HG03378 (cell line): ENCODE measurements around the gene DOCK11.
"Not testable (repeated sequence)": the region's sequence is repeated elsewhere in the genome, so short reads cannot be mapped to it uniquely, and the experiment has no call there.

Experiments
- ATAC-seq: cut with Tn5 transposase; IDR thresholded peaks from one replicate; pipeline ENCODE4 v1.9.1; 2021; ENCODE audit warnings: mild to moderate bottlenecking, moderate library complexity; ENCODE audit not compliant: unreplicated experiment

Gene DOCK11

DNA sequence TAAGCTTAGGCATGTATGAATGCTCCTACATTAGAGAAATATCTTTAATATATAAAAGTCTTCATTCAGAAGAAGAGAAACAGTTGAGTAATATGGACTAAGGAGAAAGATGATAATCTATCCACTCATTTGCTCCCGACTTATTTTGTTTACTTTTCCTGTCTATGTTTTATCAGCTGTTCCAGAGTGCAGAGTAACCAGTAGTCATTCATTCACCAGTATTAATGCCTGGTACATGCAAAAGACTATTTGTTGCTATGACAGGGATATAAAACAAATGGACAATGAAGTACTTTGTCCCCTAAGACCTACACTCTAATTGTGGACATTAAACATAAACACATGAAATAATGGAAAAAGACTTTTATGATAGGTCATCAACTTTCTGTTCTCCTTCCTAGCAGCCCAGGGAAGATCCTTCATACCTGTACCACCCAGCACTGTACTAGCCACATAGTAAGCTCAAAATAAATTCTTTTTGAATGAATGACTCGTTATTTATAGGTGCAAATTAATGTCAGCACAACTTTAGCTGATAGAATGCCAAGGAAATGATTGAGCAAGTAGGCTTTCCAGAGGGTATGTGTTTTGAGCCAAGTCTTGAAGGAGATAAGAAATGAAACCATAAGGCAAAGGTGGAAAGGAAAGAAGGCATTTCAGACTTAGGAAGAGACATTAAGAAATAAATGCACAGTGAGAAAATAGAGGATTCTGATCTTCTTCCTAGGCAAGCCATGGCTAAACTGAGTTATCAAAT is 186.8 kb downstream of the DOCK11 start:
- ATAC-seq = no peak

DNA sequence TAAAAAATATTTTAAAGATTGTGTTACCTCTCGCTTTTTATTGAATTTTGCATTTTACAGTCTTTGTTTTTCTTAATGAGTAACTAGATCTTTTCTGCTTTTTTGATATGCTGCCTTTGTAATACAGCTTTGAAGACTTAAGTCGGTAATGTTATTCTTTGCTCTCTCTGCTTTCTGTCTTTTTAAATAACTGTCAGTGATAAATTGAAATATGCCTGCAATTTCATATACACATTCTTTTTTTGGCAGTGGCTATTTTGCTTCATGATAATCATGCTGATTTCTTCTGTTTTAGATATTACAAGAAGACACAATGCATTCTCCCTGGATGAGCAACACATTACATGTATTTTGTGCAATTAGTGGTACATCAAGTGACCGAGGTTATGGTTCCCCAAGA is 189.8 kb downstream of the DOCK11 start:
- ATAC-seq = no peak

DNA sequence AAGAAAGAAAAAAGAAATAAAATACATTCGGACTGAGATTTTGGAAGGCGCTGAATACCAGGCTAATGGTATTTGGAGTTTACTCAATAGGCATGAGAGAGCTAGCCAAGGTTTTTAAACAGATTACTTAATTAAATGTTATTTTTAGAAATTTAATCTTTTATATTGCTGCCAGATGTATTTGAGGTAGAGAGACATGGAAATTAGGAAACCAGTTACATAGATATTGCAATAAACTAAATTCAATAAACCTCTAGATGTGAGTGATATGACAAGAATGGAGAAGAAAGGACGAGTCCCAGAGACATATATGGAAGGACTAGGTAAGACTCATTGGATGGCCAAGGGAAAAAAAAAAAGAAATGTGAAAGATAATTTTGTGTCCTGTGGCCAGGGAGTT is 193.3 kb downstream of the DOCK11 start:
- ATAC-seq = no peak

DNA sequence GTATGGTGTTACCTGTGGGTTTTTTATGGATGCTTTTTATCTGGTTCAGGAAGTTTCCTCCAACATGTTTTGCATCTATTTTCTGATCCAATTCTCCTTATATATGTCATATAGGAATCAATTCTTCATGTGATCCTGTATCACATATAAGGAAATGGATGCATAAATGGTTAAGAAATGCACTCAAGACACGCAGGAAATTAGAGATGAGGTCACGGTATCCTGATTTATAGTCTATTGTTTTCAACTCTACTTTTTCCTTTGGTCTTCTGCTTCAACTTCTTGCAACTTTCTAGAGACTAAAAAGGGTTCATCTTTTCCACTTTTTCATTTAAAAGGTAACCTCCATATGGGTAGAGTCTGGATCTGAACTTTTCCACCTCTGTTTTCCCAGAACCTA is 198.2 kb downstream of the DOCK11 start:
- no peak for ATAC-seq

DNA sequence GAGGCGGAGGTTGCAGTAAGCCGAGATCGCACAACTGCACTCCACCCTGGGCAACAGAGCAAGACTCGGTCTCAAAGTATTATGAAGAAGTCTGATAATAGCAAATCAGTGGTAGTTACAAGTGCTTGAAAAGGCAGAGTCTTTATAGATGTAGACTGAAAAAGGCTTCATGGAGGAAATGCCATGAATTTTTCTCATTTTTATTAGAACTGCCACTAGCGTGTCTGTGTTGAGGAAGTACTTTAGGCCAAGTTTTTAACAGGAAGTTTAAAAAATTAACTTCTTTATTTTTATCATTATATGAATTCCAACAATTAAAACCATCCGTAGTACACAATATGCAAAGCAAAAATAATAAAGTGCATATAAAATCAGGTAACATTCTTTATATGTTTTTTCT is 199.0 kb downstream of the DOCK11 start:
- ATAC-seq = no peak

DNA sequence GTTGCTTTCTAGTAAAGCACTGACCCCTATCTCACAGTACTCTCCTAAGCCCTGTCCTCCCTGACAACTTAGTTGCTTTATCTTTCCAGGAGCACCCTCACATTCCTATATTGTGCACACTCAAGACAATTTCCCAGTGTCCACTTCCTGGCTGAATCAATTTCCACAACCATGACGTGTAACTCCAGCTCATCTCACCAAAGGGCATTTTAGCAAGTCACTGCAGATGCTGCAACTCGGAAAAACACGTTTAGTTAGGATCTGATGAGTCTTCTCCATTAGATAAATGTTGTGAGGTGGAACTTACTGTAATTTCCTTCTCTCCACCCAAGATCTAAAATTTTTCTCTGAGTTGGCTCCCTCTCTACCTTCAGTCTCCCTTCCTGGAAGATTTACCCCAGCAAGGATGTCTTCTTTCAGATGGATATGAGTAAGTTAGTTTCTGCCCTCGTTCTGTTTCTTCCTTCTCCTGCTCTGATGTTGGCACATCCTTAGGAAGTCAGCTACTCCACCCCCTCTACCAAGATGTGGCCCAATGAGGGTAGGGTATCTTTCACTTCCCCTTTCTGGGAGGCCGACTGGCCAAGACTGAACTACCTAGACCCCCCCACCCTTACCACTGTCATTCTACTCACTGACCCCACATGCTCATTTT is 203.0 kb downstream of the DOCK11 start:
- no peak for ATAC-seq

DNA sequence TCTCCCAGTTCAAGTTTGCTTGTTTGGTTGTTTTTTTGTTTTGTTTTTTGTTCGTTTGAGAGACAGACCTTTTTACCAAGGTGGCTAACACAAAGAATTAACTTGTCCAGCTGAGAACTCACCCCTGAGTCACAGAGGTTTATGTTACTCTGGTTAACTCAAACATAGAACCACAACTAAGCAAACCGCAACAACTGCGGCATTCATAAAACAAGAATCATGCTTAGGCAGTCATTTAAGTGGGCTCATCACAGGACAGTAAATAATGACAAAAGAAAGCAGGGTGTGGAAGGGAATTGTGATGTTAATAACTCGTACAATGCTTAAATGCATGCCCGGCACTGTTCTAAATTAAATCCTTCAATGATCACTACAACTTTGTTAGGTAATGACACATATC is 207.1 kb downstream of the DOCK11 start:
- ATAC-seq = no peak

DNA sequence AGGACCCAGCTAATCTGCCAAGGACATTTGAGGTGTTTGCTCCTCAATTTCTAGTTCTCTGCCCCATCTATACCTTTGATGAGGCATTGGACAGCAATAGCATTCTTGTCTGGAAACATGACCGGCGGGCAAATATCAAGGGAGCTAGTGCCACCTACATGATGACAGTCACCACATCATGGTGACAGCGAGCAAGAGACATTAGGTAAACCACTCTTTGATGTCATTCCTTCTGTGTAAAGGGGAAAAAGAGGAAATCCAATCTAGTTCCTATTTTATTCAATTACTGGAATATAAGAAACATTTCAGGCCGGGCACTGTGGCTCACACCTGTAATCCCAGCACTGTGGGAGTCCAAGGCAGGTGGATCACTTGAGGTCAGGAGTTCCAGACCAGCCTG is 211.1 kb downstream of the DOCK11 start:
- no peak for ATAC-seq

DNA sequence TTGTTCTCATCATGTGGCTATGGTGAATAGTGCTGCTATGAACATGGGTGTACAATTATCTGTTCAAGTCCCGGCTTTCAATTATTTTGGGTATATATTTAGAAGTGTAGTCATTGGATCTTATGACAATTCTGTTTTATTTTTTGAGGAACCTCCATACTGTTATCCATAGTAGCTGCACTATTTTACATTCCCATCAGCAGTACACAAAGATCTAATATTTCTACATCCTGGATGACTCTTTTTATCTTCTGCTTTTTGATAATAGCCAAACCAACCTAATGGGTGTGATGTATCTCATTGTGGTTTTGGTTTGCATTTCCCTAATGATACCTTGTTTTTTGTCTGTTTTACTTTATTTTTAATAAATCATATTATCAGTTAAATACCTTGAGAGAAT is 218.9 kb downstream of the DOCK11 start:
- ATAC-seq = no peak

DNA sequence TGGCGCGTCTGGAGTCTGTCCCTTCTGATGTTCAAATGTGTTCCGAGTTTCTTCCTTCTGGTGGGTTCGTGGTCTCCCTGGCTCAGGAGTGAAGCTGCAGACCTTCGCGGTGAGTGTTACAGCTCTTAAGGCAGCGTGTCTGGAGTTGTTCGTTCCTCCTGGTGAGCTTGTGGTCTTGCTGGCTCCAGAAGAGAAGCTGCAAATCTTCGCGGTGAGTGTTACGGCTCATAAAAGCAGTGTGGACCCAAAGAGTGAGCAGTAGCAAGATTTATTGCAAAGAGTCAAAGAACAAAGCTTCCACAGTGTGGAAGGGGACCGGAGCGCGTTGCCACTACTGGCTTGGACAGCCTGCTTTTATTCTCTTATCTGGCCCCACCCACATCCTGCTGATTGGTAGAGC is 220.3 kb downstream of the DOCK11 start:
- not testable (repeated sequence) for ATAC-seq

DNA sequence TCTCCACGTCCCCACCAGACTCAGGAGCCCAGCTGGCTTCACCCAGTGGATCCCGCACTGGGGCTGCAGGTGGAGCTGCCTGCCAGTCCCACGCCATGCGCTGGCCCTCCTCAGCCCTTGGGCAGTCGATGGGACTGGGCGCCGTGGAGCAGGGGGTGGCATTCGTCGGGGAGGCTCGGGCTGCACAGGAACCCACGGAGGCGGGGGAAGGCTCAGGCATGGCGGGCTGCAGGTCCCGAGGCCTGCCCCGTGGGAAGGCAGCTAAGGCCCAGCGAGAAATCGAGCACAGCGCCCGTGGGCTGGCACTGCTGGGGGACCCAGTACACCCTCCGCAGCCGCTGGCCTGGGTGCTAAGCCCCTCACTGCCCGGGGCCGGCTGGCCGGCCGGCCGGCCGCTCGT is 221.2 kb downstream of the DOCK11 start:
- not testable (repeated sequence) for ATAC-seq

DNA sequence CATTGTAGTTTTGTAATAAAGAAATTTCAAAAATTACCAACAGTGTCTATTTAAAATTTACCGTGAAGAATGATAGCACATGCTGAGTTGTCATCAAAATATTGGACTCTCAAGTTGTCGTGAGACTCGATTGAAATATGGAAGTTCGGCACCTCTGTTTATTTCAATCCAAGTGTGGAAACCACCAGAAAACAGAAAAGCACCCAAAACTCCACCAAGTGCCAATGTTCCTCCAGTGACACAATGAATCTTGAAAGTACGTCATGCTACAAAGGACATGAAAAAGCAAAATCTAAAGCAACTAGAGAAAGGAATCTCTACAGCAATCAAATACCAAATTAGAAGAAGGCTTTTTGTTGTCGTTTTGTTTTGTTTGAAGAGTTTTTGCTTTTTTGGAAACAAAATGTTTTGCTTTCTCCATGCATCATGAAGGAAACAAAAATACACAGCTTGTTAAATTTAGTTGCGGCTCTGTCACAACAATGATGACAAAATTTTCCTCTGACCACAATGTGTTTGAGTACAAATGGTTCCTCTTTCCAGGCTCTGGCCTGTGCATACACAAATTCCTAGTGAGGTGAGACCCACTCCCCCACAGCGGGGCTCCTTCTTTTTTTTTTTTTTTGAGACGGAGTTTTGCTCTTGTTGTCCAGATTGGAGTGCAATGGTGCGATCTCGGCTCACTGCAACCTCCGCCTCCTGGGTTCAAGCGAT is 222.2 kb downstream of the DOCK11 start:
- ATAC-seq = no peak

DNA sequence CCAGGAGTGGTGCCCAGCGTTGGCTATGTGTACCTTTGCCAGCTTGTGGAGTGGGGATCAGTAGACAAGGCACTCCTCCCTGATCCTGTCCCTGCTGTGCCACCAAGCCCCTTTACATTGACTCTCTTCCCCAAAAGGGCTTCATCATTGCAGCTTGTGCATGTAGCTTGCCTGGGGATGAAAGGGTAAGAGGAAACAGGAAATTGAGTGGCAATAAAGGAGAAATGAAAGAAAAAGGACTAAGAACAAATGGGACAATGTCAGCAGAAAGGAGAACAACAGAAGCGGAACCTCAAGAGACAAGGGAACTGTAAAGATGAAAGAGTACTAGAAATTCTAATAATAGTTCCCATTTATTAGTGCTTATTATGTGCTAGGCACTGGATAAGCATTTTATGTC is 223.1 kb downstream of the DOCK11 start:
- ATAC-seq = no peak

DNA sequence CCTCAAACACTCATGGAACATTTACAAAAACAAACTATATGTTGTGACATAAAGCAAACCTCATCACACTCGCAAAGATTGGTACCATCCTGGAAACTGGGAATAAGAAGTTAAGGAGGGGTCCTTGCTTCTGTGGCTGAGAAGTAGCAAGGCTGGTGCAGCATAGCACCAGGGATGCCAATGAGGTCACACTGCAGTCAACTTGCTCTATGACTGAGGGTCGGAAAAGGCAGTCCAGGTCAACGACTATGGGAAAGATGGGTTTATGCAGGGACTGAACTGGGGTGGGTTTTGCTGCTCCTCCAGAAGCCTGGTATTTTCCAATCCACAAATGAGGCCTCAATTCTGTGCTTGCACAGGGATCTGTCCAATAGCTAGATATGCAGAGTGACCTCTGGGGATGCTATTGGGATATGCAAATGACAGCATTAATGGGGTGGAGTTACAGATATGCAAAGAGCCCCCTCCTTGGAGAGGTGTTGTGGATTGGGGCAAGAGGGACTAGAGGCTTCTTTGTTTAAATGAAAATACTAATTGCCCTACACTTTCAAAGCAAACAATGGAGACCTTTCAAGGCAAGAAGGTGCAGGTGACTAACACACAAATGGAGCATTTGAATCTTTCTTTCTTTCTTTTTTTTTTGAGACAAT is 224.6 kb downstream of the DOCK11 start:
- no peak for ATAC-seq

DNA sequence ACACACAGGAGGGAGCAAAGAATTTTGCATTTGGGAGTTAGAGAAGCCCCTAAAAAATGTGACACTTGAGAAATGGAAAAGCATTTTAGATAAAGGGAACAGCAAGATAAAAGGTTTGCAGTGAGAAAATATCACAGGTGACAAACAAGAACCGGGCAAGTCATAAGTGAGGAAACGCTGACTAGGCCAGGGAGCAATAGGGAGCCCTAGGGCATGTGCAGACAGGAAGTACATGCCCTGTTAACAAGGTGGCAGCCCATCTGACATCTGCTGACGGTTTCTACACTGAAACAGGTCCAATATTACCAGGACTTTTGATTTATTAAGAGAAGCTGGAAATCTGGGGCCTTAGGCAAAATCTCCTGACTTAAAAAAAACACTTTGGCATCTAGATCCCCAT is 227.8 kb downstream of the DOCK11 start:
- no peak for ATAC-seq

DNA sequence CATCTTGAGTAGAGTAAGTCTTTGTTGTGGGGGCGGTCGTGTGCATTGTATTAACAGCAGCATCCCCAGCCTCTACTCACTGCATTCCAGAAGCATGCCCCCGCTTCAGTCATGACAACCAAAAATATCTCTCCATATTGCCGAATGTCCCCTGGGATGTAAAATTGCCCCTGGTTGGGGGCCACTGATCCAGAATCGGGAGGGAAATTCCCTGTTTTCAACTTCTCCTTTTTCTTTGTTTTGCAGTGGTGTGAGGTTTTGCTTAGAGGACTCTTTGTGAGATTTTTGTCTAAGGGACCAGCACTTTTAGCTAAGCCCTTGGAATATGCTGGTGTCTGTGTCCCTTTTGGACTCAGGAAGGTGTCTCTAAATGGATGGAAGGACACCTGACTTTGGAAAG is 228.8 kb downstream of the DOCK11 start:
- ATAC-seq = no peak

DNA sequence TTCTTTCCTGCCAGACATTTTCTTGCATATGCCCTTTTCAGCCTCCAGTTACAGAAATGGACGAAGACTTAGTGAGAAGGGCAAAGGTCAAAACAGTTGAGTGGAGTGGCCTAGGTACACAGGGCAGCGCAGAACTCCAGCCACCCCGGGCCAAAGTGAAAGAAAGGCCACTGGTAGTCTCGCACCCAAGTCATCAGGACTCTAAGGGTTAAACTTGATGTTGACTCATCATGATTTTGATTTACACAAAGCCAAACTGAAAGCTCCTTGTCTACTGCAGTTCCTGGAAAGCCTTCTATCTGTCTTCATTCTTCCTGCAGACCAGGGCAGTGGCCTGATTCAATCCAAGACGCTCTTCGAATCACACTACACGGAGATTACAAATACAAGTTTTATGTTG is 229.2 kb downstream of the DOCK11 start:
- no peak for ATAC-seq

DNA sequence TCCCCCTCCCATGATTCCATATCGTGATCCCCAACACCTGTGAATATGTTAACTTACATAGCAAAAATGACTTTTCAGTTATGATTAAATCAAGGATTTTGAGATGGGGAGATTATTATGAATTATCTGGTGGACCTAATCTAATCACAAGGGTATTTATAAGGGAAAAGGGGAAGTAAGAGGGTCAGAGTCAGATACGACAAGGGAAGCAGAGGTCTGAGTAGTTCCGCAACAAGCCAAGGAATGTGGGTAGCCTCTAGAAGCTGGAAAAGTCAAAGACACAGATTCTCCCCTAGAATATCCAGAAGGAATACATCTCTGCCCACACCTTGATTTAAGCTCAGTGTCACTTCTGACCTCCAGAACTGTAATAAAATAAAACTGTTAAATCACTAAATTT is 230.8 kb downstream of the DOCK11 start:
- no peak for ATAC-seq

DNA sequence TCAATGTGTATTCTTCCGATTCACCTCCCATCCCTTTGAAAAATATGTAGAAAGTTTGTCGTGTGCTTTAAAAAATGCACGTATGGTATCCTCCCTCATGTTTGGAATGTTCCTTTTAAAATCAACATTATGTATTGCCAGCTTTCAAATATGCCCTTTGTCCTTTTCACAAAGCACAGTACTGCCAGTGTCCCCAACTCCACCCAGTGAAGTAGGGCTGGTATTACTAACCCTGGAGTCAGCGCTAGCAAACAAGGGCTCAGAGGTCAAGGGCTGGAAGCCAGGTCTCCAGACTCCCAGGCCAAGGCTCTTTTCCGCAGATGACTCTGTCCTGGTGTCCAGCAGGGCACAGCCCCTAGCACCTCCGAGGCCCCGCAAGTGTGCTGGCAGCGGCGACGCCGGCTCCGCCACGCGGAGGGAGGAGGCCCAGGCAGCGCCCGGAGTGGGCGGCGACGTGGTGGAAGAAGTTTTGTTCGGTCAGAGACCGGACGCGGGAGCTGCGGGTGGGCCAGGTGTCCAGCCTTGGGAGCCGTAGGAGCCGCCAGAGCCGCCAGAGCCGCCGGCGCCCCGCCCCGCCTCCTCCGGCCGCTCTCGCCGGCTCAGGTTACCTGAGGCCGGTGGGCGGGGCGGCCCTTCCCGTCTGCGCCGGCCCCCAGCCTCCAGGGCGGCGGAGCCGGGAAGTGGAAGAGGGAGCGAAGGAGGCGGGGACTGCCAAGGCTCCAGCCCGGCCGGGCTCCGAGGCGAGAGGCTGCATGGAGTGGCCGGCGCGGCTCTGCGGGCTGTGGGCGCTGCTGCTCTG is 231.5 kb downstream of the DOCK11 start, which contains the start of gene IL13RA1:
TSS of gene IL13RA1 (plus strand) at position 720 of the 799 bp plus-strand sequence. CDS start at position 753, 33 bp downstream.
- ATAC-seq = no peak

DNA sequence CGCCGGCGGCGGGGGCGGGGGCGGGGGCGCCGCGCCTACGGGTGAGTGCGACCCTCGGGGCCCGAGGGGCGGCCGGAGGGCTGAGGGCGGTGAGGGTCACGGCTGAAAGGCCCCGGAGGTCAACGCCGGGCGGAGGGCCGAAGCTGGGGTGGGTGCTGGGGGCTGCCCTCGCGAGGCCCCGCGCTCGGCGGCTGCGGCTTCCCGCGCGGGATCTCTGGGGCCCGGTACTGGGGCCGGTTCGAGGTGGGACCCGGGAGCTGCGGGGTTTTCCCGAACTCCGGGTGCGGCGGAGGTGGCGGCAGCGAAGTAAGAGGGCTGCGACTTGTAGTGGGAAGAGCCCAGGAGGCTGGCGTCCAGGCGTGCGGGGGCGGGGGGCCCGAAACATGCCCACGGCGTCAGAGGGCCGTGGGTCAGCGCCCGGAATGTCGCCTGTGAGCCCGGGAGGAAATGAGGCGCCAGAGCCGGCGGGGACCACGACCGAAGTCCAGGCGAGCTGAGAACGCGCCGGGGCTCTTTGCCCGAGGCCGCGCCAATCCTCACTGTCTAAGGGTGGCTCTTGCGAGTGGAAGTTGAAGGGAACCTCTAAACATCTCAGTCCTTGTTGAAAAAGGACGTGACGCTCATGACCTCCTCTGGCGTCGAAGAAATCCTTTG is 232.2 kb downstream of the DOCK11 start:
- ATAC-seq = no peak
